GM18870 (cell line): ENCODE results near the gene STK32C.

Experiments used
- ATAC-seq: cut with Tn5 transposase; IDR thresholded peaks from one replicate; pipeline ENCODE4 v1.9.1; 2021; ENCODE audit warnings: moderate library complexity; ENCODE audit not compliant: unreplicated experiment

The STK32C gene

DNA sequence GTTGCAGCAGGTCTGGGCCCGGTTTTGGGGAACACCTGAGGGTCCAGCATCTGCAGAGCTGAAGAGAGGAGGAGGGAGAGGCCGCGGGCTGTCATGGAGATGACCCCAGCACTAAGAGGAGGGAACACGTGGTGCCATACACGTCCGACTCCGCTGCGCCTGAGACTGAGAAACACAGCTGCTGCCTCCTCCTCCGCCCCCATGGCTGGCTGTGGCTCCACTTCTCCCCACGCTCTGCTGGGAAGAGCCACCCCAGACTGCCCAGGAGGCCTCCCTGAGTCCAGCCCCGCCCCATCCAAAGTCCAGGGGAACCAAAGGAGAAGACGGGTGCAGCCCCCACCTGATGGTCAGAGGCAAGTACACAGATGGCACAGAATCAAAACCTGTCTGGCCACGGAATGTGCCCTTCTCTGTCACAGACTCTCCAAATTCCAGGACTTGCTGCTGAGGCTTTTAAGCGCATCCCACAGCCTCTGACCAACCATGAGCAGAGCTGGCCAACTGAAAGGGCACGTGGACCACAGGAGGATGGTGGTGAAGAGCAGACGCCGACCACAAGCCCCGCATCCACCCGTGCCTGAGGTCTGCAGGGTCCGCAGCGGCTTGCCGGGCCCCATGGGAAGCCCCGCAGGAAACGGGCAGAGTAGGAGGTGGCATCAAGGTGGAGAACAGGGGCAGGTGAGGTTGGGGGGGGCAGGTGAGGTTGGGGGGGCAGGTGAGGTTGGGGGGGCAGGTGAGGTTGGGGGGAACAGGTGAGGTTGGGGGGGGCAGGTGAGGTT lies 24.0 kb downstream of the STK32C start:
- no peak for ATAC-seq

DNA sequence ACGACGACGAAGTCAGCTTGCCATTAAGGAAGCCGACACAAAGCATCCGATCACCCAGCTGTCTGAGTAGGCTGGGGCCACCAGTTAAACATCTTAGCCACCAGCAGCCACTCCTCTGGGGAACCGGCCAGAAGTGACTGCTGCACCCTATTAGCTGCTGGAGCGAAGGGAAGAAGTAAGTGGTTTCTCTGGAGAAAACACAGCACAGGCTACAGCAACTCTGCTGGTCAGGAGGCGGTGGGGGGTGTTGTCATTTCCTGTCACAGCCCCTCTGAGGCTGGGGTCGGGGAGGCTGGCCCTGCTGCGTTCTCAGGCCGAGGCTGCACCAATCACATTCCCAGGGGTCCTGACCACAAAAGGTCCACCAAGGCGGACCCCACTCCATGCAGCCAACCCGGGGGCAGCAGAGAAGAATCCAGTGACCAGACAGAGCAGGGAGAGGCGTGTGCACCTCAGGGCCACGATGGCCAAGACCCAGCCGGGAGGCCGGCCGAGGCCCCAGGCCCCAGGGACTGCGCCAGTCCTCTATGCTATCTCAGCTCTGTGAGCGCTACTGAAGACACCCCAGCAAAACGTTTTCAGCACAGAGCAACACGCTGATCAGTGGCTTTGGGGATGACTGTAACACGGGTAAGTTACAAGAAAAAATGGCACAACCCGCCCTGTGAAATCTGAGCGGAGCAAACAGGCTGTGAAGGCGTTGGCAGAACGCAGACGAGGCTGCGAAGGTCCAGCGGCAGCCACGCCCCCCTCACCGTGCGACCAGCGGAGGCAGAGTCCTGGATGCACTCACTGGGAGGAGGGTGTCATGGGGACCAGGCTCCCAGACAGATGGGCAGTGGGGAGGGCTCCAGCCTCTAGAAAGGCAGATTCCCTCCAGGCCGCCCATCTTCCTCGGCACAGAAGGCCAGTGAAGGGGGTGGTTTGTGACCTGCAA lies 24.8 kb downstream of the STK32C start:
- ATAC-seq, result no peak

DNA sequence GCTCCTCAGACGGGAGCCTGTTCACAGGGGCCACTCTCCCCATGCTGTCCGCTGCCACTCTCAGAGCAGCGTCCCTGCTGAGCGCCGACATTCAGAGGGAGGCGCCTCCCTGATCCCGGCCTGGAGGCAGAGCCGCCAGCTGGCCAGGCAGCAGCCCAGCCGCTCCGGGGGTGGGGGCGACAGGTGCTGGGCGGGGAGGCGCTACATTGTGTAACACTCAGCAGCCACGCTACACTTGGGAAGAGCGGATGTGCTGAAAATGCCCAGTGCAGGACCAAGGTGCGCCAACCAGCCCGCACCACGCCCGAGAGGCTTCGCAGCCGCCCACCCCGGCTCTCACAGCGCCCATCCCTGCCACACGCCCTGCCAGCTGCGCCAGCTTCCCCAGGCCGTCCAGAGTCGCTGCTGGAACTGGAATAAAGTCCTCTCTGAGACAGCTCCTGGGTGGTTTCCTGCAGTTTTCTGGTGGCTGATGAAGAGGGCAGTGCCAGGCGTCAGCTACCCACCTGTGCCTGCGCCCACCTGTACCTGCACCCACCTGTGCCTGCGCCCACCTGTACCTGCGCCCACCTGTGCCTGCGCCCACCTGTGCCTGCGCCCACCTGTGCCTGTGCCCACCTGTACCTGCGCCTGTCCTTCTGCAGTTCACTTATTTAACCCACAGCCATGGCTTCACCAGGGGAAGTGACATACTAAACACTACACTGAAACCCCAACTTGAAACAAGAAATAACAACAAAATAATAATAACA lies 25.7 kb downstream of the STK32C start:
- no peak for ATAC-seq

DNA sequence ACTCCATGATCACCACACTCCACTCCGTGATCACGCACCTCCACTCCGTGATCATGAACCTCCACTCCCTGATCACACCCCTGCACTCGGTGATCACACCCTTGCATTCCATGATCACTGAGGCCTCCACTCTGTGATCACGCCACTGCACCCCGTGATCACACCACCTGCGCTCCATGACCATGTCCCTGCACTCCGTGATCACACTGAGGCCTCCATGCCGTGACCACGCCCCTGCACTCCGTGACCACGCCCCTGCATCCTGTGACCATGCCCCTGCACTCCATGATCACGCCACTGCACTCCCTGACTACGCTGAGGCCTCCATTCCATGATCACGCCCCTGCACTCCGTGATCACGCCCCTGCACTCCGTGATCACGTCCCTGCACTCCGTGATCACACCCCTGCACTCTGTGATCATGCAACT lies 27.1 kb downstream of the STK32C start:
- ATAC-seq, result no peak

DNA sequence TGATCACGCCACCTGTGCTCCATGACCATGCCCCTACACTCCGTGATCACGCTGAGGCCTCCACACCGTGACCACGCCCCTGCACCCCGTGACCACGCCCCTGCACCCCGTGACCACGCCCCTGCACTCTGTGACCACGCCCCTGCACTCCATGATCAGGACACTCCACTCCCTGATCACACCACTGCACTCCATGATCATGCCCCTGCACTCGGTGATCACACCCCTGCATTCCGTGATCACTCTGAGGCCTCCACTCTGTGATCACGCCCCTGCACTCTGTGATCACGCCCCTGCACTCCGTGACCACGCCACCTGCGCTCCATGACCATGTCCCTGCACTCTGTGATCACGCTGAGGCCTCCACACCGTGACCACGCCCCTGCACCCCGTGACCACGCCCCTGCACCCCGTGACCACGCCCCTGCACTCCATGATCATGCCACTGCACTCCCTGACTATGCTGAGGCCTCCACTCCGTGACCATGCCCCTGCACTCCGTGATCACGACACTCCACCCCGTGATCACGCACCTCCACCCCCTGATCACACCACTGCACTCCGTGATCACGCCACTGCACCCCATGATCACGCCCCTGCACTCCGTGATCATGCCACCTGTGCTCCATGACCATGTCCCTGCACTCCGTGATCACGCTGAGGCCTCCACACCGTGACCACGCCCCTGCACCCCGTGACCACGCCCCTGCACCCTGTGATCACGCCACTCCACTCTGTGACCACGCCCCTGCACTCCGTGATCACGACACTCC lies 27.7 kb downstream of the STK32C start:
- no peak for ATAC-seq

DNA sequence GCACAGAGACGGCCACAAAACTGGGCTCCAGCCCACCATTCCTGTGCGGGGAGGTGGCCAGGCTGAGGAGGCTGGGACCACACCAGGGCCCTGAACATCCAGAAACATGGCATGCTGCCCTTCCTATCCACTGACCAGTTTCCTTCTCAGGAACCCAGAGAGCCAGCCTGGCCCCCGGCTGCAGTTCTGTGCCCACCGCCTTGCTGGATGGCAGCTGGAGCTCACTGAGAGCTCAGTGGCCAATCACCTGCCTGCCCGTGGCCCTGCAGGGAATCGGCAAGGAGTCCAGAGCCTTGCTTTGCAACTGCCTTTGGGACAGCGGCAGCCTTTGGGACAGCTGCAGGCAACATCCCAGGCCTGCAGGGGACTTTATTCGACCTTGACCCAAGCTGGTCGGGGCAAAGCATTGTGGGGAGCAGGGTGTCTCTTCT lies 30.4 kb downstream of the STK32C start:
- ATAC-seq, result no peak

DNA sequence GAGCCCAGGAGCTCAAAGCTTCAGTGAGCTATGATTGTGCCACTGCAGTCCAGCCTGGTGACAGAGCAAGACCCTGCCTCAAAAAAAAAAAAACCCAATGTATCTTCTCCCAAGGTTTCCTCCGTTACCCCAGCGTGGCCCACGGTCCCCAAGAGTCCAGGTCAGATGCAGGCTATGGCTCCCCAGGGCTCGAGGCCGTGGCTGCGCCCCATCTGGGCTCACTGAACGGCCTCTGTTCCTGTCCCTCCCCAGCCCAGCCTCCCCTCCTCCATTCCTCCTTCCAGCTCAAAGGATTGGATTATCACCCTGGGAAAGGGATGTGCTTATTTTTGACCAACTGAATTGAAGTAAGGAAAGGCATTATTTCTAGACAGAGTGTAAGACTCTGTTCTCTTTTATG lies 31.0 kb downstream of the STK32C start:
- no peak for ATAC-seq

DNA sequence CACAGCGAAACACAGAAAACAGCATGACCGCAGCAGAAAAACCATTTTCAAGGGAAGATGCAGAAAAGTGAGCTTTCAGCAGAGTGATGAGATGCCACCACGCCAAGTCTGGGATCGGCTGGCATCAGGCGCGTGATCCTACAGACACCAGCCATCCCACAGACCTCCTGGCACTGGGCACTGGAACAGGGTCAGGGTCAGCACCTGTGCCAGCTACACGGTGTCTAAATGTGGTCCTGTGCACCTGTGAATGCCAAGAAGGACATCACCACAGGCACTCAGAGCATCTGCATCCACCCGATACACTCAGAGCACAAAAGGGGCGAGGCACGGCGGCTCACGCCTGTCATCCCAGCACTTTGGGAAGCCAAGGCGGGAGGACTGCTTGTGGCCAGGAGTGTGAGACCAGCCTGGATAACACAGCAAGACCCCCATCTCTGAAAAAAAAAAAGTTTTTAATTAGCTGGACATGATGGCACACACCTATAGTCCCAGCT lies 31.5 kb downstream of the STK32C start:
- ATAC-seq, result no peak

DNA sequence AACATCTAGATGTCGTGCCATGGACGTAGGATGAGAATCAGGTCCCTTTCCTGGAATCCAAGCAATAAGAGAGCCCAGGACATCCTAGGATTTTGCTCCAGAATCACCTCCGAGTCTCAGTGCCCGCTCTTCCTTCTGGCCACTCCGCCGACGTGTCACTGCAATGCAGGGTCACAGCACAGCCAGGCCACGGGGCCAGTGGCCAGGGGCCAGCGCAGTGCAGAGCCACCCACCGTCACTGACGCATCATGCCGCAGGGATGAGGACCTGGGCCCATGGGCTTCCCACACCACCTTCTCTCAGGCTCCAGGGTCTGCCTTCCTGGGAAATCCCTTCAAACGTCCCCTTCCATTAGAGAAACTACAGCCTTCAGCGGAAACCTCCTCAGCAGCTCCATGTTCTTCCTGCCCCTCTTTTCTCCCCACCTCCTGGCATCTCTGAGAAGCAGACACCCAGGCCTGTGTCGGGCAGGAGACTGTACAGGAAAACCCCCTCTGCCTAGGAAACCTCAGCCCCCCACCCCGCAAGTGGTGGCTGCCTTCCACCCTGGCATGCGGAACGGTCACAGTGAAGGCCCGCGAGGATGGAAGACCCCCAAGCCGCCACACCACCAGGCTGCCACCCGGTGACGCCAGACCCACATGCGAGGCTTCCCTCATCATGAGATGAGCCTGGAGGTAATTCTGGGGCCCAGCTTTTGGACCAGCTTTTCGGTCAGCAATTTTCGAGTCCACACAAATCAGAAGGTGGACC lies 32.1 kb downstream of the STK32C start:
- no peak for ATAC-seq

DNA sequence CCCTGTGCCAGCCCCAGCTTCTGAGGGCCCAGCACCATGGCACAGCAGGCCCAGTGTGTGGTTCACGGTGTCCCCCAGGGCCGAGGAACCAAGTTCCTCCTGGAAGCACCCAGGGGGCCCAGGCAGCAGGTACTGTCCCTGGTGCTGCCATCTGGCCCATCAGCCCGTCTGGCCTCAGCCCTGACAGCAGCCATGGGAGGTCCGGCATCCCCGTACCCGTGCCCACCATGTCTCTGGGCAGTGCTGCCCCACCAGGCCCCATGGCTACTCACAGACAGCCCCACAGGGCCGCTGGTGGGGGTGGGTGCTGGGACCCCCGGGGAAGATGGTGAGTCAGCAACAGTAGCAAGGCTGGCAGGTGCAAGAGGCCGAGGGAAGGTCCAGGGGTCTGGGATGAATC lies 32.8 kb downstream of the STK32C start:
- ATAC-seq, result no peak

DNA sequence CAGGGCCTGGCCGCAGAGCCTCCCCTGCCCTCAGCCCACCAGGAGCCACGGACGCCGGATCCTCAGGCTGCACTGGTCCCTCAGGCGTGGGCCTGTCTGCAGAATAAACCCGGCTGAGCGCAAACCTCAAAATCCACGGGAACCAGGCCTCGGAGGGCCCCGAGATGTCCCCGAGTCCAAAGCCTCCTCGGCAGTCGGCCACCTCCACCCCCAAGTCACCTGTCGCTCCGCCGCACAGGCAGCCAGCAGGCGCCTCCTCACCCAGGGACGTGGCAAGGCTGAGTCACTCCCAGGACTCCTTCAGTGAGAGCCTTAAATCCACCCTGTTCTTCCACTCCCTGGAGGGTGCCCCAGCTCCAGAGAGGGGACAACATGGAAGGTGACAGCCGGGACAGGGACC lies 33.2 kb downstream of the STK32C start:
- ATAC-seq, result no peak

DNA sequence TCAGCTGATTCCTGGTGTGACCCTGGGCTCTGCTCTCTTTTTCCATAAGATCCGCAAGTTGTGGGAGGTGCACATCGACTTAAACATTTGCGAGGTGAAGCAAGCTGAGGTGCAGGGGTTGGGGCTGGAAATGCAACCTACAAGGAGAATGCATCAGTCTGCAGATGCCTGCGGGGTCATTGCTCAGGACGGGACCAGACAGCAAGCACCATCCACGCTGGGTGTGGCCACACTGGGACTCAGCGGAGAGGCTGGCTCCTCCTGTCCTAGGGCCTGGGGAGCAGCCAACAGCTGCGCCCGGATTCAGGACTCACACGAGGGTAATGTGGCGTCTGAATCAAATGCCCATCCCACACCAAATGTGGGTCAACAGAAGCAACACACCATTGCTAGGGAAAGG lies 33.8 kb downstream of the STK32C start:
- no peak for ATAC-seq

DNA sequence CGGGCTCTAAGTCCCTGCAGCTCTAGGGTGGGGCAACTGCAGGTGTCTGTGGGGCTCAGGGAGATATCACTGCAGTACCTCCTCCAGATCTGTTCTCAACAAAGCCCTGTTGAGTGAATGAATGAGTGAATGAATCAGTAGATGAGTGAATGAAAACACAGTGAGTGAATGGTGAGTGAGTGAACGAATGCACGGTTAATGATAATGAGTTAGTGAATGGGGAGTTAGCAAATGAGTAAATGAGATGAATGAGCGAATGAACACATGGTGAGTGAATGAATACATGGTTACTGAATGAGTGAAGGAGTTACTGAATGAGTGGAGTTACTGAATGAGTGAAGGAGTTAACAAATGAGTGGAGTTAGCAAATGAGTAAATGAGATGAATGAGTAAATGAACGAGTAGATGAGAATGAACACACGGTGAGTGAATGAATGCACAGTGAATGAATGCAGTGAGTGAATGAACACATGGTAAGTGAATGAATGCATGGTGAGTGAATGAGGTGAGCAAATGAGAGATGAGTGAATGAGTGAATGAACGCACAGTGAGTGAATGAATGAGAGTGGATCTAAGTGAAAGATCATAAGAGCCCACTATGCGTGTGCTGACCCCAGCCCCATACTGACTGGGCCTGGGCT lies 34.3 kb downstream of the STK32C start:
- ATAC-seq, result no peak

DNA sequence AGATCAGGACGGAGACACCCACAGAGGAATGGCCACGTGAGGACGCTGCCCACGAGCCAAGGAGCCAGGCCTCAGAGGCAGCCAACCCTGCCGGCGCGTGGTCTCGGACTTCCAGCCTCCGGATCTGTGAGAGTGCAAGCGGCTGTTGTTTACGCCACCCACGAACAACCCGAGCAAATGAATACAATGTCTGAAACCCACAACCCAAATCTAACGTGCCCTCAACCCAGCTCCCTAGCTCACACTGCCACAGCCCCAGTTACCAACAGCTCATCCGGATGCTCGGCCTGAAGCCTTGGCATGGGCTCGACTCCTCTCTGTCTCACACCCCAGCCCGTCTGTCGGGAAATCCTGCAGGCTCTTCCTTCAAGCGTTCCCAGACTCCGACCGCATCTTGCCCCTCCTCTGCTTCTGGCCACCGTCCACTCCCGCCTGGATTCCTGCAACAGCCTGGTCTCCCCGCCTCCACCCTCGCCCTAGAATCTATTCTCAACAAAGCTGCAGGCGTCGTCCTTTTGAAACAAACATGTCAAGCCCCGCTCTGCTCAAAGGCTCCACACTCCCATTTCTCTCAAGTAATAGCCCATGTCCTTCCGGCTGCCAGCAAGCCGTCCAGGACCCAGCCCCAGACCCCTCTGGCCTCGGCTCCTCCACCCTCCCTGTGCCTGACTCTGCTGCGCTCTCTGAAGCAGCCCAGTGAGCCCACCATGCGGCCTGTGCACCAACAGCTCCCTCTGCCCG lies 35.3 kb downstream of the STK32C start:
- no peak for ATAC-seq

DNA sequence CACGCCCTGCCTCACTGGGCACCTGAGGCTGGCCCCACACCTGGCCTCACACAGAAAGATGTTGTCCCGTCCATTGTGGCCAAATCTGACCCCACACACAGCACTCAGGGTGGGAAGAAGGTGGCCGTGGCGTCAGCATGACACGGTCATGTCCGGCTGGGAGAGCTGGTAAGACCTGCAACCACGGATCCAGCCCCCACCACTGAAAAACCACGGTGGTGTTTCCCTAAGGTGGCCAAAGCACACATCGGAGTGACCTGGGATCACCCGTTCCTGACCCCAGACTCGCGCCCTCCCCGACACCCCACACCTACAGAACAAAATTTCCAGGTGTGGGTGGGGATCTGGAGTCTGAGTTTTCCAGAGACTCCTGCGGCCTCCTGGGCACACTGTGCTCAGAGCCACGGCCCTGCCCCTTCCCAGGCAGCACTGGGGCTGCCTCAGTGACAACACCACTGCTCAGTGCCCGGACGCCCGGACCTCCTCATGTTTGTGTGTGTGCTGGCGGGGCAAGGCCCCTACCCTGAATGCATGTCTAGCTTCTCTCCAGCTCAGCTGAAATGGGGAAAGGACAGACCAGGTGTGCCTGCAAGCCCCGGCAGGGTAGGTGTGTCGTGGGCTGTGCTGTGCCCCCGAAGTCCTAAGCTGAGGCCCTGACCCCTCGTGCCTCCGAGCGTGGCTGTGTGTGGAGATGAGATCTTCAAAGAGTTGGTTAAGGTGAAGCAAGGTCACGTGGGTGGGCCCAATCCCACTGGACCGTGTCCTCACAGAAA lies 36.1 kb downstream of the STK32C start:
- ATAC-seq, result no peak

DNA sequence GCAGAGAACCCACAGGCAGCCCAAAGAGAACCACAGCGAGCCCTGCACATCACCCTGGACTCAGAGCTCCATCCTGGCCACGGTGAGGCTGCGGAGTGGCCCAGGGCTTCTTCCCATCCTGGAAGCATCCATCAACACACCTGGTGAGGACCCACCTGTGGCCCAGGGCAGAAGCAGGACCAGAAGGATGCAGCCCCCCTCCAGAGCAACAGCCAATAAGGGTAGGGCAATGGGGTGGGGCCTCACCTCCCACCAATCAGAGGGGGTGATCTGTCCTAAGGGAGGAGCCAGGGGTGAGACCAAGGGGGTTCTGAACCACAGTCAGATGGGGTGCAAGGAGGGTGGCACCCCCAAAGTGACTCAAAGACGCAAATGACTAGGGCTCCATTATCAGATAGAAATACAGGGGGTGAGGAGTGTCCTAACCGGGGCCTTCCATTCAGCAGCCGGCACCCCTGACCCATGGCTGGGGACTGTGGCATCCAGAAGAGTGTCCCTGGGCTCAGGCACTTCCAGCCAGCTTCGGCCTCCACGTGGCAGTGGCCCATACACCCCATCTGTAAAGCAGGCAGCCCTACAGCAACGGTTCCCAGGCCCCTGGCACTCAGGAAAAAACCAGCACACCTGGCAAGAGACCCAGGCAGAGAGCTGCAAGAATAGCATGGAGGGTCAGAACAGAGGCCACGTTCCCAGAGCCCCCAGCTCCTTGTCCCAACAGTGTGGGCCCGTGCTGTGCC lies 36.9 kb downstream of the STK32C start:
- ATAC-seq, result no peak

DNA sequence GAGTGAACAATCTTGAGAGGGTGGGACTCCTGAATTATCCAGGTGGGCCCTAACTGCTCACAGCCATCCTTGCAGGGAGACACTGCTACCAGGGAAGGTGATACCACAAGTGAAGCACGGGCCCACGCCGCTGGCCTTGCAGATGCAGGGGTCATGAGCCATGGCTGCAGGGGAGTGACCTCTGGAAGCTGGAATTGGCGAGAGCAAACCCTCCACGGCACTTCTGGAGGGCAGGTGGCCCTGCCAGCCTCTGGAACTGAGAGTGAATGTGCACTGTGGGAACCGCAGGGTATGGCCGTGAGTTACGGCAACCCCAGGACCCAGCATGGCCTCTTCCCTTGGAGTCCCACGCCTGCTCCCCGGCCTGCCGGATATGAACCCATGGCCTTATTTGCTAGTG lies 37.5 kb downstream of the STK32C start:
- ATAC-seq, result no peak
